ENCODE measurements around the gene MKKS. TPM values are rescaled to one million over a fixed set of nuclear protein-coding genes. Genes with fewer than 3 reads are reported as not detected.

The MKKS gene
- total and polyA plus RNA-seq, 9 of the 15 experiments (the other 6 are each of a cell fraction or from before 2014, with no cell fraction given), result 6.8 to 26.8 (median 12.0) TPM

- H3K36me3 ChIP-seq (ENCODE audit: control insufficient read depth, insufficient read depth, low read length), result no peaks in the 10 kb centered on the region
- ATAC-seq (no peak), FAIRE-seq (no peak), DNase-seq (ENCODE audit: extremely low read depth in 1 of 4, low spot score in 3 of 4) (no peak)
- peaks cover 0 to 6% of the 10 kb centered on the region in 2 experiments; a peak in 1 of 5 replicates for H3K4me1 ChIP-seq (replicated peaks in 1 of 2; ENCODE audit: control insufficient read depth in 2 of 2, insufficient read depth in 2 of 2, low read length in 2 of 2)
- H3K4me3 ChIP-seq, result no peak overlapping the region
- no peak overlapping the region for H2AFZ ChIP-seq (ENCODE audit: low read depth, low read length)
- intact Hi-C loops (cut with micrococcal nuclease), result loop anchor here (2.0 to 5.0 kb wide), 3 partner anchors 68 to 852 kb away; no protein-coding TSS in a partner anchor
- H3K9me3 ChIP-seq (replicated peaks; ENCODE audit: control insufficient read depth, insufficient read depth, low read depth, low read length), result no peaks in the 10 kb centered on the region
- TF ChIP-seq RERE (CRISPR knock-in tag; IDR thresholded peaks at IDR 0.05; ENCODE audit: borderline replicate concordance) (no peak), ZNF644 (tag; IDR thresholded peaks at IDR 0.05; ENCODE audit: low read depth) (no peak), POLR2AphosphoS5 (IDR thresholded peaks at IDR 0.05; ENCODE audit: control insufficient read depth, insufficient read depth, low read depth, low read length) (no peak), AFF1 (IDR thresholded peaks at IDR 0.05; ENCODE audit: low read depth in 1 of 2, partially characterized antibody in 2 of 2) (no peak), SMARCA5 (IDR thresholded peaks at IDR 0.05) (no peak), ZNF707 (CRISPR knock-in tag; conservative IDR thresholded peaks at IDR 0.05) (no peak), KDM1A (IDR thresholded peaks at IDR 0.05) (no peak), ZNF217 (CRISPR knock-in tag; IDR thresholded peaks at IDR 0.05) (no peak), ZNF668 (CRISPR knock-in tag; IDR thresholded peaks at IDR 0.05) (no peak), E2F4 (CRISPR knock-in tag; IDR thresholded peaks at IDR 0.05; ENCODE audit: low read depth) (no peak)
- ChIA-PET CTCF (ENCODE audit: low intra/inter-chr PET ratio) (interaction anchor here (1.2 to 1.6 kb wide), 2 partner anchors 68 to 84 kb away, joined by 4 to 7 read pairs; no protein-coding TSS in a partner anchor), POLR2A (no interaction called here)
- H3K9me1 ChIP-seq (ENCODE audit: control insufficient read depth, insufficient read depth, low read length), result no peaks in the 10 kb centered on the region
- no peak overlapping the region for H3K4me2 ChIP-seq (ENCODE audit: insufficient read depth, low read length)
- no peaks in the 10 kb centered on the region for H3K79me2 ChIP-seq (ENCODE audit: control insufficient read depth, insufficient read depth, low read length)
- H3K27me3 ChIP-seq (ENCODE audit: control insufficient read depth in 2 of 2, insufficient read depth in 2 of 2, low read length in 2 of 2), result no peaks in the 10 kb centered on the region
- in situ Hi-C loops (cut with MboI), result no loop called here
- whole genome bisulfite sequencing (ENCODE audit: insufficient coverage, low coverage, missing lambda C conversion rate), result 53% methylated on average over 2 of the region's 2 CpGs
- no peaks in the 10 kb centered on the region for H4K20me1 ChIP-seq (replicated peaks; ENCODE audit: control insufficient read depth, insufficient read depth, low read length)
- H3K27ac ChIP-seq (ENCODE audit: extremely low read depth, low read depth, low read length), result no peak overlapping the region
- no peak overlapping the region for H3K9ac ChIP-seq (ENCODE audit: insufficient read depth in 1 of 2, low read depth in 2 of 2, low read length in 2 of 2)
- BruUV-seq (replicated peaks), result no TSS peak
Measured at GRCh38 chr20:10469056-10469455, 35.0 kb upstream of the MKKS start.
